A549 (cell line): ENCODE data around the gene SLC43A3. TPM values are rescaled to one million over a fixed set of nuclear protein-coding genes. Genes with fewer than 3 reads are reported as not detected.

ENCODE experiments used
- ATAC-seq, 2 experiments: fragments of 200-7000 bp in 1 of 2; fragments of >200 bp in 1 of 2; cut with Nextera tagmentation in 1 of 2; cut with Tn5 transposase in 1 of 2; 3 replicates each; pipeline versions ENCODE4 v1.8.0 to v1.9.1; 2018 to 2020; ENCODE audit warnings: mild to moderate bottlenecking in 1 of 2, moderate library complexity in 1 of 2
- CTCF ChIA-PET: fragments of 300-600 bp; sonication (Branson Sonifier 250); formaldehyde crosslinking; extraction: SDS; loops from one replicate; lab custom pipeline; 2021; ENCODE audit warnings: antibody characterized with exemption, inconsistent platforms; lab: Yijun Ruan, JAX
- POLR2A ChIA-PET: fragments of 350-600 bp; formaldehyde crosslinking; extraction: SDS; loops from one replicate; lab custom pipeline; 2021; ENCODE audit warnings: antibody characterized with exemption, inconsistent platforms; lab: Yijun Ruan, JAX
- DNase-seq, 2 experiments: peaks; one replicate each; pipeline versions ENCODE4 v3.0.0 to v3.0.0-alpha.2; 2011 to 2016; ENCODE audit warnings: low read depth in 1 of 2, low spot score in 1 of 2
- FAIRE-seq: peaks from 2 replicates; lab custom pipeline; 2011; peaks lifted over from hg19 to GRCh38; lab: Jason Lieb, UNC
- H3K27ac ChIP-seq, 2 experiments: fragments of >200 bp; sonication (Bioruptor Twin); formaldehyde crosslinking; 3 replicates each; pipeline ENCODE4 v1.5.1; 2016 to 2017
- H3K4me1 ChIP-seq: fragments of >200 bp; sonication (Bioruptor Twin); formaldehyde crosslinking; 3 replicates; pipeline ENCODE4 v1.6.1; 2016
- H3K4me2 ChIP-seq: fragments of >200 bp; sonication (Bioruptor Twin); formaldehyde crosslinking; 3 replicates; pipeline ENCODE4 v1.6.1; 2016
- H3K4me3 ChIP-seq: fragments of >200 bp; sonication (Bioruptor Twin); formaldehyde crosslinking; 3 replicates; pipeline ENCODE4 v1.5.1; 2016
- H3K9me3 ChIP-seq: fragments of >200 bp; sonication (Bioruptor Twin); formaldehyde crosslinking; 3 replicates; pipeline ENCODE4 v1.6.1; 2016
- CHD2 ChIP-seq: fragments of 150-350 bp; IDR thresholded peaks from 2 replicates; pipeline ENCODE4 v1.6.1; 2014; ENCODE audit warnings: low read length; ENCODE audit not compliant: partially characterized antibody
- EHMT2 ChIP-seq: fragments of 200-600 bp; sonication (generic); IDR thresholded peaks from 2 replicates; pipeline ENCODE4 v1.6.1; 2016; ENCODE audit warnings: antibody characterized with exemption, low read depth, mild to moderate bottlenecking, moderate library complexity
- EP300 ChIP-seq, 2 experiments: fragments of >200 bp; sonication (Bioruptor Twin); formaldehyde crosslinking; IDR thresholded peaks; 2 replicates in 1 of 2; 3 replicates in 1 of 2; pipeline ENCODE4 v1.6.1; 2016 to 2017
- FOXS1 ChIP-seq: fragments of 250-450 bp; sonication (Bioruptor Pico); IDR thresholded peaks from 2 replicates; pipeline ENCODE4 v1.5.0; 2020; ENCODE audit warnings: mild to moderate bottlenecking, moderate library complexity
- HEYL ChIP-seq: fragments of 250-450 bp; sonication (Bioruptor Pico); IDR thresholded peaks from 2 replicates; pipeline ENCODE4 v1.8.0; 2021; ENCODE audit warnings: mild to moderate bottlenecking, moderate library complexity
- MAZ ChIP-seq: fragments of 150-350 bp; IDR thresholded peaks from 2 replicates; pipeline ENCODE4 v1.6.1; 2014; ENCODE audit warnings: antibody characterized with exemption, low read depth, low read length, borderline replicate concordance
- NPAS2 ChIP-seq: fragments of 250-450 bp; sonication (Bioruptor Pico); IDR thresholded peaks from 2 replicates; pipeline ENCODE4 v1.8.0; 2022; ENCODE audit warnings: mild to moderate bottlenecking, moderate library complexity, borderline replicate concordance
- PHF8 ChIP-seq: fragments of 200-600 bp; sonication (generic); IDR thresholded peaks from 2 replicates; pipeline ENCODE4 v1.6.1; 2016; ENCODE audit warnings: low read depth, mild to moderate bottlenecking, antibody characterized with exemption, moderate library complexity, borderline replicate concordance
- POLR2A ChIP-seq: IDR thresholded peaks from 2 replicates; pipeline ENCODE4 v1.6.1; 2012; ENCODE audit warnings: mild to moderate bottlenecking, low read length
- RAD21 ChIP-seq, 2 experiments: fragments of >200 bp in 1 of 2; sonication (Bioruptor Twin) in 1 of 2; formaldehyde crosslinking in 1 of 2; IDR thresholded peaks in 1 of 2; conservative IDR thresholded peaks in 1 of 2; 2 replicates in 1 of 2; 3 replicates in 1 of 2; pipeline ENCODE4 v1.6.1; 2012 to 2018; ENCODE audit warnings: inconsistent platforms in 1 of 2
- RCOR1 ChIP-seq: fragments of 150-350 bp; IDR thresholded peaks from 2 replicates; pipeline ENCODE4 v1.6.1; 2014; ENCODE audit warnings: antibody characterized with exemption, low read length, low read depth
- ZFP36 ChIP-seq: fragments of 450-650 bp; IDR thresholded peaks from 2 replicates; pipeline ENCODE4 v1.6.1; 2014; ENCODE audit warnings: borderline replicate concordance; ENCODE audit not compliant: partially characterized antibody
- WGBS: methylation state at CpG from one replicate; pipeline ENCODE4 v1.1.6; 2017; ENCODE audit errors: missing lambda C conversion rate; 5-methylcytosine and 5-hydroxymethylcytosine counted together
- polyA plus RNA-seq, 4 experiments: library from polyadenylated mRNA; depleted of rRNA in 3 of 4; stranded (reverse); fragments of >200 nt; fragmentation: RNase III in 1 of 4; extraction: RNeasy Plus Mini Kit Qiagen cat#74134 plus additional on column Dnase treatment in 1 of 4; gene quantifications; 2 replicates in 3 of 4; 3 replicates in 1 of 4; pipeline ENCODE4 v1.2.3, GENCODE V29; 2011 to 2017
- TF ChIP-seq, protein P1 (sequence below): fragments of 250-450 bp; sonication (Bioruptor Pico); IDR thresholded peaks from 2 replicates; pipeline ENCODE4 v1.5.0; 2020; ENCODE audit warnings: low read depth, mild to moderate bottlenecking, moderate library complexity
- TF ChIP-seq, protein P2 (sequence below): fragments of >200 bp; sonication (Bioruptor Twin); formaldehyde crosslinking; IDR thresholded peaks from 3 replicates; pipeline ENCODE4 v1.6.1; 2016
- TF ChIP-seq, protein P3 (sequence below): fragments of >200 bp; sonication (Bioruptor Twin); formaldehyde crosslinking; IDR thresholded peaks from 3 replicates; pipeline ENCODE4 v1.5.1; 2016
- TF ChIP-seq, protein P4 (sequence below): IDR thresholded peaks from 2 replicates; pipeline ENCODE4 v1.6.1; 2012

The SLC43A3 gene
- polyA plus RNA-seq, 2 of the 4 experiments (the other 2 are of a cell fraction) = 0.12 to 0.30 TPM

DNA sequence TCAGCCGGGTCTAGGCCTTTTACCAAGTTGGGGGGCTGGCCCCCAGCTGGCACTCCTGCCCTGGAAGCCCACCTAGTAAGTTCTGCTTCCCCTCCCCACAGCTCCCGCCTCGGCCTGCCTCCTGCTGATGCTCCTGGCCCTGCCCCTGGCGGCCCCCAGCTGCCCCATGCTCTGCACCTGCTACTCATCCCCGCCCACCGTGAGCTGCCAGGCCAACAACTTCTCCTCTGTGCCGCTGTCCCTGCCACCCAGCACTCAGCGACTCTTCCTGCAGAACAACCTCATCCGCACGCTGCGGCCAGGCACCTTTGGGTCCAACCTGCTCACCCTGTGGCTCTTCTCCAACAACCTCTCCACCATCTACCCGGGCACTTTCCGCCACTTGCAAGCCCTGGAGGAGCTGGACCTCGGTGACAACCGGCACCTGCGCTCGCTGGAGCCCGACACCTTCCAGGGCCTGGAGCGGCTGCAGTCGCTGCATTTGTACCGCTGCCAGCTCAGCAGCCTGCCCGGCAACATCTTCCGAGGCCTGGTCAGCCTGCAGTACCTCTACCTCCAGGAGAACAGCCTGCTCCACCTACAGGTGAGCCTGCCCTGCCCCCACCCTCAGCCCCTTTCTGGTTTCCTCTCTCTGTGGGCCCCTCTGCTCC lies 40.7 kb upstream of the SLC43A3 start:
- Histone ChIP-seq H3K4me2 (no peak overlapping the region), H3K4me3 (no peak overlapping the region), H3K27ac (no peak overlapping the region), H3K9me3 (no peaks in the 10 kb centered on the region), H3K4me1 (peaks cover 10% of the 10 kb centered on the region; the same call in 2 of the 3 replicates)
- no peak for TF ChIP-seq NPAS2 (CRISPR knock-in tag)
- WGBS = 91% methylated on average over 23 of the region's 23 CpGs
- DNase-seq (no peak), ATAC-seq (no peak), FAIRE-seq (no peak)
- ChIA-PET CTCF (interaction anchor here (1.3 to 8.7 kb wide), 4 partner anchors 9 to 26 kb away, joined by 4 to 102 read pairs (median 38); partner anchors contain the start of gene RTN4RL2), POLR2A (no interaction called here)

DNA sequence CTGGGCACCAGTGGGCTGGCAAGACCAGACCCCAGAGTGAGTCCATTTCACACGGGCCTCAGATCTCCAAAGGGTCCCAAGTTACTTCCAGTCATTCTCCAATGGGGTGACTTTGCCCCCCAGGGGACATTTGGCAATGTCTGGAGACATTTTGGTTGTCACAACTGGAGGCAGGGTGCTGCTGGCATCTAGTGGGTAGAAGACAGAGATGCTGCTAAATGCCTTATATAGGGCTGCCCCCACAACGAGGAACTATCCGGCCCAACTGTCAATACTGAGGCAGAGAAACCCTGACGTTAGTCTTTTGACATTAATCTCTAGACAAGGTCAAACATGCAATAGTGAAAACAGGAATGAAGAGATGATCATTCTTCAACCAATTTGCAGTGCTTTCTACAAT lies 39.8 kb upstream of the SLC43A3 start:
- ChIA-PET CTCF (interaction anchor here (1.3 to 11.7 kb wide), 4 partner anchors 9 to 60 kb away, joined by 3 to 220 read pairs (median 6); partner anchors contain the start of gene TIMM10), POLR2A (no interaction called here)
- DNase-seq = no peak
- Histone ChIP-seq H3K27ac (no peak overlapping the region), H3K9me3 (no peaks in the 10 kb centered on the region), H3K4me2 (no peak overlapping the region), H3K4me1 (peaks cover 10% of the 10 kb centered on the region; the same call in 2 of the 3 replicates), H3K4me3 (no peak overlapping the region)
- no peak for ATAC-seq
- 38% methylated on average over 4 of the region's 4 CpGs for WGBS
- TF ChIP-seq, protein P1, sequence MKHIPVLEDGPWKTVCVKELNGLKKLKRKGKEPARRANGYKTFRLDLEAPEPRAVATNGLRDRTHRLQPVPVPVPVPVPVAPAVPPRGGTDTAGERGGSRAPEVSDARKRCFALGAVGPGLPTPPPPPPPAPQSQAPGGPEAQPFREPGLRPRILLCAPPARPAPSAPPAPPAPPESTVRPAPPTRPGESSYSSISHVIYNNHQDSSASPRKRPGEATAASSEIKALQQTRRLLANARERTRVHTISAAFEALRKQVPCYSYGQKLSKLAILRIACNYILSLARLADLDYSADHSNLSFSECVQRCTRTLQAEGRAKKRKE = no peak
- TF ChIP-seq, protein P2, sequence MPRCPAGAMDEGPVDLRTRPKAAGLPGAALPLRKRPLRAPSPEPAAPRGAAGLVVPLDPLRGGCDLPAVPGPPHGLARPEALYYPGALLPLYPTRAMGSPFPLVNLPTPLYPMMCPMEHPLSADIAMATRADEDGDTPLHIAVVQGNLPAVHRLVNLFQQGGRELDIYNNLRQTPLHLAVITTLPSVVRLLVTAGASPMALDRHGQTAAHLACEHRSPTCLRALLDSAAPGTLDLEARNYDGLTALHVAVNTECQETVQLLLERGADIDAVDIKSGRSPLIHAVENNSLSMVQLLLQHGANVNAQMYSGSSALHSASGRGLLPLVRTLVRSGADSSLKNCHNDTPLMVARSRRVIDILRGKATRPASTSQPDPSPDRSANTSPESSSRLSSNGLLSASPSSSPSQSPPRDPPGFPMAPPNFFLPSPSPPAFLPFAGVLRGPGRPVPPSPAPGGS = no peak
- TF ChIP-seq, protein P3, sequence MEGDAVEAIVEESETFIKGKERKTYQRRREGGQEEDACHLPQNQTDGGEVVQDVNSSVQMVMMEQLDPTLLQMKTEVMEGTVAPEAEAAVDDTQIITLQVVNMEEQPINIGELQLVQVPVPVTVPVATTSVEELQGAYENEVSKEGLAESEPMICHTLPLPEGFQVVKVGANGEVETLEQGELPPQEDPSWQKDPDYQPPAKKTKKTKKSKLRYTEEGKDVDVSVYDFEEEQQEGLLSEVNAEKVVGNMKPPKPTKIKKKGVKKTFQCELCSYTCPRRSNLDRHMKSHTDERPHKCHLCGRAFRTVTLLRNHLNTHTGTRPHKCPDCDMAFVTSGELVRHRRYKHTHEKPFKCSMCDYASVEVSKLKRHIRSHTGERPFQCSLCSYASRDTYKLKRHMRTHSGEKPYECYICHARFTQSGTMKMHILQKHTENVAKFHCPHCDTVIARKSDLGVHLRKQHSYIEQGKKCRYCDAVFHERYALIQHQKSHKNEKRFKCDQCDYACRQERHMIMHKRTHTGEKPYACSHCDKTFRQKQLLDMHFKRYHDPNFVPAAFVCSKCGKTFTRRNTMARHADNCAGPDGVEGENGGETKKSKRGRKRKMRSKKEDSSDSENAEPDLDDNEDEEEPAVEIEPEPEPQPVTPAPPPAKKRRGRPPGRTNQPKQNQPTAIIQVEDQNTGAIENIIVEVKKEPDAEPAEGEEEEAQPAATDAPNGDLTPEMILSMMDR = no peak
- TF ChIP-seq, protein P4, sequence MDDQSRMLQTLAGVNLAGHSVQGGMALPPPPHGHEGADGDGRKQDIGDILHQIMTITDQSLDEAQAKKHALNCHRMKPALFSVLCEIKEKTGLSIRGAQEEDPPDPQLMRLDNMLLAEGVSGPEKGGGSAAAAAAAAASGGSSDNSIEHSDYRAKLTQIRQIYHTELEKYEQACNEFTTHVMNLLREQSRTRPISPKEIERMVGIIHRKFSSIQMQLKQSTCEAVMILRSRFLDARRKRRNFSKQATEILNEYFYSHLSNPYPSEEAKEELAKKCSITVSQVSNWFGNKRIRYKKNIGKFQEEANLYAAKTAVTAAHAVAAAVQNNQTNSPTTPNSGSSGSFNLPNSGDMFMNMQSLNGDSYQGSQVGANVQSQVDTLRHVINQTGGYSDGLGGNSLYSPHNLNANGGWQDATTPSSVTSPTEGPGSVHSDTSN = no peak
- TF ChIP-seq MAZ = no peak
- TF ChIP-seq EP300 (IDR thresholded peaks at IDR 0.05) = no peak
- no peak for TF ChIP-seq PHF8
- no peak for TF ChIP-seq FOXS1 (CRISPR knock-in tag)
- no peak for FAIRE-seq

DNA sequence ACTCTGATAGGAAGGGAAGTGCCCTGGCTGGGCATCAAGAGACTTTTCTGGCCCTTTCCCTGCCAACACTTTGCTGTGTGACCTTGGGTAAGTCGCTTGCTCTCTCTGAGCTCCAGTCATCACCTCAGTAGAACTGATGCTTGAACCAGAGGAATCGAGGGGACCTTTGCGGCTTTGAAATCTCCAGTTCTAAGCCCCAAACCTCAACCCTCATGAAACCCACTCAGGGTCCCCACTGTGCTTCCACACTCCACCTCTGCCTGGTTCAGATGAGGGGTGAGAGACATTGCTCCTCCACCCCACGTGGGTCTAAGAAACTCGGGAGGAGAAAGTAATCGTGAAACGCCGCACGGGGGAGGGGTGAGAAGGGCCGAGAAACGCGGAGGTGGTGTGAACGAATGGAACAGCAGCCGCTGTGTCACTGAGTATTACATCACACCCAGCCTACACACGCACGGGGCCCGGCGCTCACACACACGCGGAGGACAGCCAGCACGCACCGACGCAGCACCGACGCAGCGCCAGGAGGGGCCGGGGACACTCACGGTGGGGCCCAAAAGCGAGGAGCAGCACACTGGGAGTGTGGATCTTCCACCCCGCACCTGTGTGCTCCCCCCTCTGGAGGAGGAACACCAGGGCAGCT lies 37.7 kb upstream of the SLC43A3 start:
- no peak for TF ChIP-seq EHMT2
- no peak for TF ChIP-seq POLR2A
- TF ChIP-seq ZFP36 = peak; percentile 53
- TF ChIP-seq CHD2 = no peak
- TF ChIP-seq HEYL (CRISPR knock-in tag) = no peak
- no peak for TF ChIP-seq RCOR1
- no peak for TF ChIP-seq RAD21 (conservative IDR thresholded peaks at IDR 0.05 in 1 of 2, IDR thresholded peaks at IDR 0.05 in 1 of 2)
- peaks cover 11% of the 10 kb centered on the region; the same call in 2 of the 3 replicates for H3K4me1 ChIP-seq
- ChIA-PET CTCF (interaction anchor here (1.0 to 11.7 kb wide), 6 partner anchors 7 to 62 kb away, joined by 3 to 228 read pairs (median 6); partner anchors contain the start of gene TIMM10), POLR2A (no interaction called here)
- no peak overlapping the region for H3K27ac ChIP-seq
- H3K4me3 ChIP-seq = no peak overlapping the region
- DNase-seq = no peak
- ATAC-seq = no peak
- no peaks in the 10 kb centered on the region for H3K9me3 ChIP-seq
- FAIRE-seq = no peak
- 84% methylated on average over 30 of the region's 30 CpGs for WGBS
- 0 out of 3 replicates have a peak overlapping the region, but pooled peaks have one; percentile 90 for H3K4me2 ChIP-seq
